Lung (tissue), 12 donors: ENCODE measurements around the gene CD244. TPM values are rescaled to one million over a fixed set of nuclear protein-coding genes. Genes with fewer than 3 reads are reported as not detected.
"Not testable (repeated sequence)": the region's sequence is repeated elsewhere in the genome, so short reads cannot be mapped to it uniquely, and the experiment has no call there.

Experiments used
- ATAC-seq: fragments of 200-7000 bp; cut with Tn5 transposase; one replicate; pipeline ENCODE4 v1.9.1; 2020; ENCODE audit warnings: moderate number of reproducible peaks; ENCODE audit not compliant: insufficient read depth, low FRiP score
- DNase-seq, 3 donors: peaks; one replicate each; pipeline ENCODE4 v3.0.0-alpha.2; 2013 to 2017
- H3K27ac ChIP-seq, 2 donors: one replicate each; pipeline ENCODE4 v1.5.1; 2013; ENCODE audit warnings: mild to moderate bottlenecking in 2 of 2, moderate library complexity in 2 of 2, control low read depth in 1 of 2, inconsistent platforms in 1 of 2, low read depth in 1 of 2, low read length in 1 of 2
- H3K27me3 ChIP-seq, 3 donors: one replicate each; pipeline ENCODE4 v1.5.1; 2013; ENCODE audit warnings: low read length in 2 of 3; ENCODE audit not compliant: control insufficient read depth in 3 of 3, insufficient read depth in 3 of 3
- H3K36me3 ChIP-seq, 4 donors: one replicate each; pipeline ENCODE4 v1.5.1; 2013; ENCODE audit warnings: low read length in 4 of 4, mild to moderate bottlenecking in 1 of 4, moderate library complexity in 1 of 4; ENCODE audit not compliant: control insufficient read depth in 4 of 4, insufficient read depth in 4 of 4
- H3K4me1 ChIP-seq, 5 donors: one replicate each; pipeline ENCODE4 v1.5.1; 2013; ENCODE audit warnings: low read length in 5 of 5, mild to moderate bottlenecking in 2 of 5, moderate library complexity in 1 of 5; ENCODE audit not compliant: control insufficient read depth in 5 of 5, insufficient read depth in 5 of 5
- H3K4me3 ChIP-seq: one replicate; pipeline ENCODE4 v1.5.1; 2013; ENCODE audit warnings: mild to moderate bottlenecking, control low read depth, moderate library complexity
- H3K9ac ChIP-seq, 2 donors: one replicate each; pipeline ENCODE4 v1.5.1; 2013; ENCODE audit warnings: low read length in 2 of 2, control low read depth in 1 of 2; ENCODE audit not compliant: insufficient read depth in 1 of 2
- H3K9me3 ChIP-seq, 4 donors: one replicate each; pipeline ENCODE4 v1.5.1; 2013; ENCODE audit warnings: low read length in 3 of 4, mild to moderate bottlenecking in 1 of 4, moderate library complexity in 1 of 4; ENCODE audit not compliant: control insufficient read depth in 4 of 4, insufficient read depth in 3 of 4
- WGBS, 2 donors: extraction: QIAGEN DNeasy Blood & Tissue Kit; methylation state at CpG; one replicate each; pipeline ENCODE4 v1.1.7; 2013; 5-methylcytosine and 5-hydroxymethylcytosine counted together
- polyA plus RNA-seq, 2 donors: library from polyadenylated mRNA; stranded (reverse); fragments of 200-250 nt; gene quantifications; one replicate each; pipeline ENCODE4 v1.2.1, GENCODE V29; 2013
- total RNA-seq, 2 donors: library from RNA; depleted of rRNA in 1 of 2; stranded (reverse); fragments of >200 nt in 1 of 2; gene quantifications; one replicate each; pipeline ENCODE4 v1.2.1, GENCODE V29; 2014 to 2021
- TF ChIP-seq, protein P1 (sequence below): IDR thresholded peaks from 2 replicates; pipeline ENCODE4 v1.5.1; 2012; ENCODE audit warnings: mild to moderate bottlenecking; ENCODE audit errors: control extremely low read depth, extremely low read depth
- donor health status: control.
- donor health status: control.
- donor health status: Bipolar disorder and iron deficiency.
- donor health status: healthy.
- donor health status: DM: yes; HTN: yes; CAD: no.

Gene CD244
- total and polyA plus RNA-seq, 4 donors: 0.57 to 3.2 (median 2.3) TPM

DNA sequence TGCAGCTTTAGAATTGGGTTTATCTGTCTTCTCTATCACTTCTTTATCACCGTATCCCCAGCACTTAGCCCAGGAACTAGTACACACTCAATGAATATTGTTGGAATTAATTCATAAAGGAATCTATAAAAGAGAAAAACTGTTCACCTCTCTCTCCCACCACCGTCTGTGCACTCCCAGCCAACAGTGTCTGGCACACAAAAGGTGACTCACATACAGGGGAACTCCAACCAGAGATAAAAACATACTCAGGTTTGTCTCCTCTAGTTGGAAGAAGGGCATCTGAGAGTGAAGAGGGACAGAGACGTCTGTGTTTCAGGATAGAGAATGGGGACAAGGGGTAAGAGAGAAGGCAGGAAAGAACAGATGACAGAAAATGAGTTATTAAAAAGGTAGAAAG lies 12.2 kb upstream of the CD244 start:
- Histone ChIP-seq H3K36me3 (no peaks in the 10 kb centered on the region), H3K9me3 (peaks cover 0 to 2% (median 0%) of the 10 kb centered on the region in 4 donors), H3K9ac (no peak overlapping the region), H3K27me3 (no peaks in the 10 kb centered on the region), H3K27ac (no peak overlapping the region), H3K4me3 (no peak overlapping the region), H3K4me1 (no peaks in the 10 kb centered on the region)
- DNase-seq (no peak), ATAC-seq (no peak)
- WGBS, 2 donors: 69 to 86% methylated on average over 3 of the region's 3 CpGs
- TF ChIP-seq, protein P1, sequence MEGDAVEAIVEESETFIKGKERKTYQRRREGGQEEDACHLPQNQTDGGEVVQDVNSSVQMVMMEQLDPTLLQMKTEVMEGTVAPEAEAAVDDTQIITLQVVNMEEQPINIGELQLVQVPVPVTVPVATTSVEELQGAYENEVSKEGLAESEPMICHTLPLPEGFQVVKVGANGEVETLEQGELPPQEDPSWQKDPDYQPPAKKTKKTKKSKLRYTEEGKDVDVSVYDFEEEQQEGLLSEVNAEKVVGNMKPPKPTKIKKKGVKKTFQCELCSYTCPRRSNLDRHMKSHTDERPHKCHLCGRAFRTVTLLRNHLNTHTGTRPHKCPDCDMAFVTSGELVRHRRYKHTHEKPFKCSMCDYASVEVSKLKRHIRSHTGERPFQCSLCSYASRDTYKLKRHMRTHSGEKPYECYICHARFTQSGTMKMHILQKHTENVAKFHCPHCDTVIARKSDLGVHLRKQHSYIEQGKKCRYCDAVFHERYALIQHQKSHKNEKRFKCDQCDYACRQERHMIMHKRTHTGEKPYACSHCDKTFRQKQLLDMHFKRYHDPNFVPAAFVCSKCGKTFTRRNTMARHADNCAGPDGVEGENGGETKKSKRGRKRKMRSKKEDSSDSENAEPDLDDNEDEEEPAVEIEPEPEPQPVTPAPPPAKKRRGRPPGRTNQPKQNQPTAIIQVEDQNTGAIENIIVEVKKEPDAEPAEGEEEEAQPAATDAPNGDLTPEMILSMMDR: no peak

DNA sequence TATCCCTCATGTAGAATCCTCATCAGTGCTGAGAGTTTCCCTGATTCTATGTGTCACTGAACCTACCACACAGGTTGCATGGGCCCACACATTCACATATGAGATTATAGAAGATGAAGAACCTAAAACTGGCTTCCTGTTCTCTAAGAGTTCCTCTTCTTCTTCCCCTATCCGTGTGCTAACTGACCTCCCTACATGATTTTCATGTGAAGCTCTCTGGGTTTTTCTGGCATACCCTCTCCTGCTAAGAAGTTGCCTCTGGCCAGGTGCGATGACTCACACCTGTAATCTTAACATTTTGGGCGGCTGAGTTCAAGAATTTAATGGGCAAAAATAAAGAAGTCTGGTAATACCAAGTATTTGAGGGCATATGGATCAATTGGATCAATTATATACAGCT lies 5.5 kb upstream of the CD244 start:
- DNase-seq: no peak
- WGBS, 2 donors: 60 to 71% methylated on average over 3 of the region's 3 CpGs
- no peak overlapping the region for H3K27ac ChIP-seq

DNA sequence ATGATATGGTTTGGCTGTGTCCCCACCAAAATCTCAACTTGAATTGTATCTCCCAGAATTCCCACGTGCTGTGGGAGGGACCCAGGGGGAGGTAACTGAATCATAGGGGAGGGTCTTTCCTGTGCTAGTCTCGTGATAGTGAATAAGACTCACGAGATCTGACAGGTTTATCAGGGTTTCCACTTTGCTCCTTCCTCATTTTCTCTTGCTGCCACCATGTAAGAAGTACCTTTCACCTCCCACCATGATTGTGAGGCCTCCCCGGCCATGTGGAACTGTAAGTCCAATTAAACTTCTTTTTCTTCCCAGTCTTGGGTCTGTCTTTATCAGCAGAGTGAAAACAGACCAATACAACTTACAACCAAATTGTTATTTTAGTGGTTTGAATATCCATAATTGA lies 5.0 kb upstream of the CD244 start:
- 39 to 42% methylated on average over 4 of the region's 4 CpGs for WGBS, 2 donors
- not testable (repeated sequence) for H3K27me3 ChIP-seq, H3K27ac ChIP-seq, H3K9ac ChIP-seq, DNase-seq, H3K4me3 ChIP-seq, ATAC-seq, H3K36me3 ChIP-seq, H3K4me1 ChIP-seq, H3K9me3 ChIP-seq

More for the DNA sequence above, 5.5 kb upstream of the CD244 start:
- Histone ChIP-seq H3K27me3 (no peaks in the 10 kb centered on the region), H3K9me3 (no peaks in the 10 kb centered on the region), H3K4me1 (no peaks in the 10 kb centered on the region), H3K9ac (no peak overlapping the region), H3K4me3 (no peak overlapping the region), H3K36me3 (no peaks in the 10 kb centered on the region)
- TF ChIP-seq, protein P1: no peak
- ATAC-seq: no peak

DNA sequence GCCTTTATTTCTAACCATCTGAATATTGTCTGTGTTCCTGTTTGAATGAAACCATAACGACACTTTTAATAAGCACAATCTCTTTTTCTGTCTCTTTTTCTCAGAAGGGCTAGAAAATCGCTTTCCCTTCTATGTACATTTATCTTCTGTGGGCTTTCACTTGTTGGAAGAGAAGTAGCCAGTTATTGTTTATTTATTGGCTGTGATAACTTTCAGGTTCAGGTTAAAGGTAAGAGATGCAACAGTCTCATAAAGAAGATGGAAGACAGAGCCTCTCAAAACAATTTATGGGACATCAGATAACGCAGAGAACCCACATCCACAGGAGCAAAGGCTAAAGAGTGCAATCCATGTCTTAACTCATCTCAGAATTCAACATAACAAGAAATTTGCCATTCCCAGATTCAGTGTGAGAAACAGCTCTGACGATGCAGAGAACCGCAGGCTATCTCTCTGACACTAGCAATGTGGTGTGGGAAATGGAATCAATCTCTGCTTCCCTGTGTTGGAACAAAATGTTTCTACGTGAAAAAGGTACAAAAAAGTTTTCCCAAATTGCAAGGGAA lies 4.1 kb upstream of the CD244 start:
- no peaks in the 10 kb centered on the region for H3K27me3 ChIP-seq
- ATAC-seq (no peak), DNase-seq (no peak)
- H3K4me1 ChIP-seq: no peaks in the 10 kb centered on the region
- no peaks in the 10 kb centered on the region for H3K36me3 ChIP-seq
- no peak overlapping the region for H3K27ac ChIP-seq
- TF ChIP-seq, protein P1: no peak
- H3K9ac ChIP-seq: no peak overlapping the region
- no peaks in the 10 kb centered on the region for H3K9me3 ChIP-seq
- H3K4me3 ChIP-seq: no peak overlapping the region
- 64 to 79% methylated on average over 6 of the region's 6 CpGs for WGBS, 2 donors
